GM12878 (cell line): ENCODE measurements around the gene PTPRQ.
"Not testable (repeated sequence)": the region's sequence is repeated elsewhere in the genome, so short reads cannot be mapped to it uniquely, and the experiment has no call there.

ENCODE experiments used
- BHLHE40 ChIP-seq, 2 experiments: fragments of 450-650 bp in 1 of 2; IDR thresholded peaks; 2 replicates each; pipeline ENCODE4 v1.6.1; 2011 to 2017; ENCODE audit warnings: low read depth in 2 of 2, borderline replicate concordance in 1 of 2, improper control_type of control experiment in 1 of 2, low read length in 1 of 2, mild to moderate bottlenecking in 1 of 2
- BMI1 ChIP-seq: fragments of 450-650 bp; IDR thresholded peaks from 2 replicates; pipeline ENCODE4 v1.6.1; 2016; ENCODE audit warnings: mild to moderate bottlenecking, moderate library complexity, borderline replicate concordance
- BRCA1 ChIP-seq: IDR thresholded peaks from 2 replicates; pipeline ENCODE4 v1.6.1; 2011; ENCODE audit warnings: low read depth, low read length, improper control_type of control experiment
- CBX3 ChIP-seq: fragments of 200-600 bp; sonication (generic); IDR thresholded peaks from 2 replicates; pipeline ENCODE4 v1.6.1; 2016; ENCODE audit warnings: low read depth, borderline replicate concordance
- EZH2 ChIP-seq: IDR thresholded peaks from 2 replicates; pipeline ENCODE4 v1.6.1; 2012; ENCODE audit warnings: low read depth, mild to moderate bottlenecking, control low read depth, inconsistent platforms, low read length, borderline replicate concordance; ENCODE audit not compliant: control insufficient read depth
- FOXK2 ChIP-seq: fragments of 450-650 bp; IDR thresholded peaks from 2 replicates; pipeline ENCODE4 v1.6.1; 2017; ENCODE audit warnings: mild to moderate bottlenecking, moderate library complexity
- NFYB ChIP-seq: IDR thresholded peaks from 2 replicates; pipeline ENCODE4 v1.6.1; 2011; ENCODE audit warnings: low read depth, mild to moderate bottlenecking, low read length, improper control_type of control experiment, moderate library complexity; ENCODE audit not compliant: insufficient read depth
- RCOR1 ChIP-seq: conservative IDR thresholded peaks from 2 replicates; pipeline ENCODE4 v1.6.1; 2012; ENCODE audit warnings: low read depth, low read length, improper control_type of control experiment
- ZBTB33 ChIP-seq: fragments of 450-650 bp; IDR thresholded peaks from 2 replicates; pipeline ENCODE4 v1.6.1; 2017; ENCODE audit warnings: mild to moderate bottlenecking
- ZNF274 ChIP-seq: IDR thresholded peaks from one replicate; pipeline ENCODE4 v1.8.0; 2011; ENCODE audit not compliant: insufficient read length, insufficient read depth

- not testable (repeated sequence) for TF ChIP-seq EZH2; BMI1; BHLHE40 (IDR thresholded peaks at IDR 0.05; ENCODE audit: borderline replicate concordance in 1 of 2, low read depth in 2 of 2, low read length in 1 of 2); ZBTB33; RCOR1; BRCA1; NFYB; CBX3; ZNF274; FOXK2
Measured at GRCh38 chr12:80461851-80462250, 17.8 kb downstream of the PTPRQ start.
